Mucosa of rectum (tissue), 2 donors: ENCODE measurements around the gene ALOX12B.
A peak's percentile ranks its signal among the peaks of the same experiment; 100 is the strongest.
"Not testable (repeated sequence)": the region's sequence is repeated elsewhere in the genome, so short reads cannot be mapped to it uniquely, and the experiment has no call there.

Experiments used
- H3K27ac ChIP-seq, 2 donors: one replicate each; pipeline ENCODE4 v1.7.0; 2013; ENCODE audit warnings: inconsistent platforms in 2 of 2, low read depth in 2 of 2, low read length in 2 of 2
- H3K27me3 ChIP-seq, 2 donors: one replicate each; pipeline ENCODE4 v1.7.0; 2013; ENCODE audit warnings: low read length in 2 of 2; ENCODE audit not compliant: control insufficient read depth in 2 of 2, insufficient read depth in 2 of 2
- H3K36me3 ChIP-seq, 2 donors: one replicate each; pipeline ENCODE4 v1.7.0; 2013; ENCODE audit warnings: low read length in 2 of 2; ENCODE audit not compliant: control insufficient read depth in 2 of 2, insufficient read depth in 2 of 2
- H3K4me1 ChIP-seq, 2 donors: one replicate each; pipeline ENCODE4 v1.7.0; 2013; ENCODE audit warnings: low read length in 2 of 2, mild to moderate bottlenecking in 1 of 2; ENCODE audit not compliant: control insufficient read depth in 2 of 2, insufficient read depth in 2 of 2
- H3K4me3 ChIP-seq, 2 donors: one replicate each; pipeline ENCODE4 v1.7.0; 2013; ENCODE audit warnings: low read length in 2 of 2
- H3K9ac ChIP-seq, 2 donors: one replicate each; pipeline ENCODE4 v1.7.0; 2013; ENCODE audit warnings: low read length in 2 of 2, low read depth in 1 of 2, mild to moderate bottlenecking in 1 of 2
- H3K9me3 ChIP-seq, 2 donors: one replicate each; pipeline ENCODE4 v1.7.0; 2013; ENCODE audit warnings: low read length in 2 of 2; ENCODE audit not compliant: control insufficient read depth in 2 of 2
- donor health status: healthy.
- donor health status: Normal muscosa, but diverticular disease.

ALOX12B gene

DNA sequence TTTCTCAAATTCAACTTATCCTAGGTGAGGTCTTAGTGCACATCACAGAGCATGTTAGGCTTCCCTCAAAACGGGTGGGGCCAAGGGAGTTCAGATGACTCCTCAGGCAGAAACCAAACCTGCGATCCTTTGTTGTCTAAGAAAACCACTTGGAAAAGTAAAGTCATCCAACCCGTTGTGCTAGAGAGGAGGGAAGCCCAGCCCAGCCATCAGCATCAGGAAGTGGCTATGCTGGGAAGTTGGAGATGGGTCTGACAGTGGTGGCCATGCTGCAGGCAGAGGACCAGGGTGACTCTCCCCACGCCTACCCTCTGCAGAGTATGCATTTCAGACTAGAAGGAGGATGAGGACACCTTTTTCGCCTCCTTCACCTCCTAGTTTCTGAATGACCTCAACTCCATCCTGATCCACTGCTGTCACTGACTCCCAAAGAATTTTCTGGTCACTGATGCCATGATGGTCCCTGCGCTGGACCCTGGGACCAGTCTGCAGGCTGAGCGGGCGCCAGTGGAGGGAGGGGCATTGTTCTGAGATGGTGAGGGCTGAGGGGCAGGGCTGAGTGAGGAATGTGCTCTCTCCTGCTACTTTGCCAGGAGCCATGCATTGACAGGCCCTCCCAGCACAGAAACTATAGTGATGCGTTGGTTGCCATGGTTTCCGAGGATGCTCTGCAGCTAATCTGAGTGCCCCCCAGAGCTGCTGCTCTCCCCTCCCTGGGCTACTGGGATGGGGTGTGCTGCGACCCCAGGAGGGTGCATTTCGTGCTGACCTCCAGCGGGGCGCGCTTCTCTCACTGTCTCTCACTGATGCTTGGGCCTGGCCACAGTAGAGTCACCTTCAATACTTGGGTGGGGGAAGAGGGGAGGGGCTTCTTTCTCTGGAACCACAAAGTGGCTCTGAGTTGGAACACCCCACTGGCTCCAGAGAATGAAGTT lies 20.4 kb downstream of the ALOX12B start:
- Histone ChIP-seq H3K9me3 (no peaks in the 10 kb centered on the region), H3K4me3 (no peak overlapping the region), H3K9ac (no peak overlapping the region), H3K4me1 (peaks cover 23 to 30% of the 10 kb centered on the region in 2 donors), H3K36me3 (no peaks in the 10 kb centered on the region), H3K27ac (no peak overlapping the region), H3K27me3 (peaks cover 0 to 4% of the 10 kb centered on the region in 2 donors)

DNA sequence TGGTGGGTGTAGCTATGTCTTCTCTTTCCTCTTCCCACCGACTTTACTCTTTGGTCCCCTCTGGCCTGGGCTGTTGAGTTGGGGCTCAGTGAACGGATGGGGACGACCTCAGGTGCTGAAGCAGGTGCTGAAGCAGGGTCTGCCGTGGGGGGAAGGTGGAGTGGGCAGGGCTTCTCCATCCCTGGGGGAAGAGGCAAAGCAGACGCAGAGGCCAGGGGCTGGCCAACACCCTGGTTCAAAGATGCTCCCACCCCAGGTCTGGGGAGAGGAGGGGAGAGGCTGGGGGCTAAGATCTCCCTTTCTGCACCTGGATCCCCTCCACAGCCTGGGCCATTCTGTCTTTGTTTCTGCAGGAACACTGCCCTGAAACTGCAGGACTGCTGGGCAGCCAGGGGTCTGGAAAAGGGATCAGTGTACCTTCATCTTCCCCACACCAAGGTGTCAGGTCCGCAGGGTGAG lies 22.9 kb downstream of the ALOX12B start:
- H3K4me1 ChIP-seq: peaks cover 18 to 28% of the 10 kb centered on the region in 2 donors
- peaks cover 5 to 11% of the 10 kb centered on the region in 2 donors for H3K27me3 ChIP-seq
- no peak overlapping the region for H3K27ac ChIP-seq
- H3K9me3 ChIP-seq: no peaks in the 10 kb centered on the region
- H3K36me3 ChIP-seq: no peaks in the 10 kb centered on the region
- no peak overlapping the region for H3K4me3 ChIP-seq
- H3K9ac ChIP-seq: no peak overlapping the region

DNA sequence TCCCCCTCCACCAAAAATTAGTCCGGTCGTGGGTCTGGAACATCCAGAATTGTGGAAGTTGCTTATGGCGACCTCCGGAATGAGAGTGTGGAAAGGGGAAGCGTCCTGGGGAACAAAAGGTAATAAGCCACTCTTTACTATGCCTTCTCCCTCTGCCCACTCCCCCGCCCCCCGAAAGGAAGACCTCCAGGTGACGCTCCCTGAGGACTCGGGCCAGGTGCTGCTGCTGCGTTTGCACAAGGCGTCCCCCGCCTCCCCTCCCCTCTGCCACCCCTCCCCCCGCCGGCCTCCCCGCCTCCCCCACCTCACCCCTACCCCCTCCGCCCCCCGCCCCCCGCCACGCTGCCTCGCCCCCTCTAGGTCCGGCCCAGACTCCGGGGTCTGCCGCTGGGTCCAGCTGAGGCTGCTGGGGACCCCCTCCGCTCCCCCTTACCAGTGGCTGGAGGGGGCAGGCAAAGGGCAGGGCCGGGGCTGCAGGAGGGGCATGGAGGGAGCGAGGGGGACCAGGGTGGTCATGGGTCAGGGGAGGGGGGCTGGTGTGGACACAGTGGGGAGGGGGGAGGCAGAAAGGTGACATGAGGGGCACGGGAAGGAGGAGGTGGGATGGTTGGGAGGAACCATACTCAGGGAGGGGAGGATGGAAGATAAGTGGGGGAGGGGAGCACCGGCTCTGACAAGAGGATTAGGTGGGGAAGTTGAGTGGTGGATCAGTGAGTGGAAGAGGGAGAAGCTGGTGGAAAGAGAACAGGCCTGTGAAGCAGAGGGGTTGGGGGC lies 23.6 kb downstream of the ALOX12B start:
- Histone ChIP-seq H3K27me3 (peaks cover 12 to 18% of the 10 kb centered on the region in 2 donors), H3K36me3 (no peaks in the 10 kb centered on the region)

DNA sequence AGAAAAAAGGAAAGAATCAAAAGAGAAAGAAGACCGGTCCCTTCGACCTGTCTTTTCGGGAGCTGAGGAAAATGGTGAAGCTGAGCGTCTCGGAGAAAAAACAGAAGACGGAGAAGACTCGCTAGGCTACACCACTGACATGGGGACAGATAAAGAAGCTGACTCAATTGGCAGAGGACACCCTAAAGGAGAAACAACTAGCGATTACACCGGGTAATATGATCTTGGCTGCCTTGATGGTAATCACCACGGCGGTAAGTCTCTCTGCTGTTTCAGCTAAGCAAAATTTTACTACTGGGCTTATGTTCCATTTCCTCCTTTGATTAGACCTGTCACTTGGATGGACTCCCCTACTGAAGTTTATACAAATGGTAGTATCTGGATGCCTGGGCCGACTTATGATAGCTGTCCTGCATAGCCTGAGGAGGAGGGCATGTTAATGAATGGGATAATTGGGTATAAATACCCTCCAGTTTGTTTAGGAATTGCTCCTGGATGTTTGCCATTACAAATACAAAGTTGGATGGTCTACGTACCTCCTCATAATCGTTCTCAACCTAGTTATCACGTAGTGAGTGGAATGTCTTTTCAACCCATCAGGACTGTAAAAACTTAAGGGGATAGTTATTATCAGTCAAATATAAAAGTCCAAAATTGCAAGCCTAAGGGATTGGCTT lies 24.6 kb downstream of the ALOX12B start:
- Histone ChIP-seq H3K36me3 (no peaks in the 10 kb centered on the region), H3K4me1 (peaks cover 7 to 12% of the 10 kb centered on the region in 2 donors), H3K27ac (peak overlapping the region in 1 of 2 donors; percentile 69), H3K9me3 (no peaks in the 10 kb centered on the region), H3K4me3 (peak overlapping the region; percentile 69 to 73), H3K27me3 (peaks cover 18 to 19% of the 10 kb centered on the region in 2 donors), H3K9ac (peak overlapping the region; percentile 38 to 68)

More for the DNA sequence above, 23.6 kb downstream of the ALOX12B start:
- H3K4me1 ChIP-seq: peaks cover 11 to 21% of the 10 kb centered on the region in 2 donors
- no peaks in the 10 kb centered on the region for H3K9me3 ChIP-seq
- no peak overlapping the region for H3K27ac ChIP-seq
- peak overlapping the region; percentile 69 to 73 for H3K4me3 ChIP-seq
- peak overlapping the region in 1 of 2 donors; percentile 68 for H3K9ac ChIP-seq

DNA sequence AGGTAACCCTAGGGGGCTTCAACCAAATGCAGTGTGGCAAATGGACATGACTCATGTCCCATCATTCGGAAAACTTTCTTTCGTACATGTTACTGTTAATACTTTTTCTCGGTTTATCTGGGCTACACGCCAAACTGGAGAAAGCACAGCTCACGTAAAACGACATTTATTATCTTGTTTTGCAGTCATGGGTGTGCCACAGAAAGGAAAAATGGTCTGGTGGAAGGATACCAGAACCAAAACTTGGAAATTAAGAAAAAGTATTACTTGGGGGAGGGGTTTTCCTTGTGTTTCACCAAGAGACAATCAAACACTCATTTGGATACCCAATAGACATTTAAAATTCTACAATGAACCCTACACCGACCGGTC lies 25.1 kb downstream of the ALOX12B start:
- H3K4me1 ChIP-seq: peaks cover 5 to 12% of the 10 kb centered on the region in 2 donors
- peak overlapping the region; percentile 69 to 73 for H3K4me3 ChIP-seq
- peaks cover 19 to 22% of the 10 kb centered on the region in 2 donors for H3K27me3 ChIP-seq
- peak overlapping the region in 1 of 2 donors; percentile 69 for H3K27ac ChIP-seq
- peak overlapping the region; percentile 38 to 68 for H3K9ac ChIP-seq
- no peaks in the 10 kb centered on the region for H3K9me3 ChIP-seq
- no peaks in the 10 kb centered on the region for H3K36me3 ChIP-seq

DNA sequence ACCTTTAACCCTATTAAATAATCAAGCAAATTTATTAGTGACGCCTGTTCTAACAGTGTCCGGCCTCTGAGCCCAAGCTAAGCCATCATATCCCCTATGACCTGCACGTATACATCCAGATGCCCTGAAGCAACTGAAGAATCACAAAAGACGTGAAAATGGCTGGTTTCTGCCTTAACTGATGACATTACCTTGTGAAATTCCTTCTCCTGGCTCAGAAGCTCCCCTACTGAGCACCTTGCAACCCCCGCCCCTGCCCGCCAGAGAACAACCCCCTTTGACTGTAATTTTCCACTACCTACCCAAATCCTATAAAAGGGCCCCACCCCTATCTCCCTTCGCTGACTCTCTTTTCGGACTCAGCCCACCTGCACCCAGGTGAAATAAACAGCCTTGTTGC lies 25.7 kb downstream of the ALOX12B start:
- H3K27me3 ChIP-seq: peaks cover 19 to 28% of the 10 kb centered on the region in 2 donors
- H3K36me3 ChIP-seq, H3K4me1 ChIP-seq, H3K9me3 ChIP-seq, H3K4me3 ChIP-seq, H3K9ac ChIP-seq, H3K27ac ChIP-seq: not testable (repeated sequence)

DNA sequence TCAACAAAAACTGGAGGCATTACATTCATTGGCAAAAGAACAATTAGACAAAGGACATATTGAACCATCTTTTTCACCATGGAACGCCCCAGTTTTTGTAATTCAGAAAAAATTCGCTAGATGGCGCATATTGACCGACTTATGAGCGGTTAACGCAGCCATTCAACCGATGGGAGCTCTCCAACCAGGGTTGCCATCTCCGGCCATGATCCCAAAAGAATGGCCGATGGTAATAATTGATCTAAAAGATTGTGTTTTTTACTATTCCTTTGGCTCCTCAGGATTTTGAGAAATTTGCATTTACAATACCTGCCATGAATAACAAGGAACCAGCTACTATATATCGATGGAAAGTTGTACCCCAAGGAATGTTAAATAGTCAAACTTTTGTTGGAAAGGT lies 27.2 kb downstream of the ALOX12B start:
- H3K9ac ChIP-seq: no peak overlapping the region
- peaks cover 19 to 33% of the 10 kb centered on the region in 2 donors for H3K27me3 ChIP-seq
- H3K27ac ChIP-seq: no peak overlapping the region
- no peak overlapping the region for H3K4me3 ChIP-seq
- H3K9me3 ChIP-seq: no peaks in the 10 kb centered on the region
- peaks cover 9 to 12% of the 10 kb centered on the region in 2 donors for H3K4me1 ChIP-seq
- no peaks in the 10 kb centered on the region for H3K36me3 ChIP-seq

DNA sequence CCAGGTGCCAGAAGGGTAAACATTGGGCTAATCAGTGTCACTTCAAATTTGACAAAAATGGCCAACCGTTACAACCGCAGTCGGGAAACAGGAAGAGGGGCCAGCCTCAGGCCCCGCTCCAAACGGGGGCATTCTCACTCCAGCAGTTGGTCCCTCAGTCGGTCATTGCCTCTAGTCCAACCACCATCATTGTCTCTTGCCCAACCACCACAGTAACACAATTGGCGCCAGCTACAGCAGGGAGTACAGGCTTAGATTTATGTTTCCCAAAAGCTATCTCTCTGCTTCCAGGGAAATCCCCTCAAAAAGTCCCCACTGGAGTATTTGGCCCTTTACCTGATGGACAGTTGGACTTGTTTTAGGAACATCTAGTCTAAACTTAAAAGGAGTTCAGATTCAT lies 28.4 kb downstream of the ALOX12B start:
- Histone ChIP-seq H3K4me3 (no peak overlapping the region), H3K27ac (no peak overlapping the region), H3K9me3 (no peaks in the 10 kb centered on the region), H3K9ac (no peak overlapping the region), H3K27me3 (peaks cover 19 to 33% of the 10 kb centered on the region in 2 donors), H3K36me3 (no peaks in the 10 kb centered on the region), H3K4me1 (peaks cover 6 to 7% of the 10 kb centered on the region in 2 donors)

DNA sequence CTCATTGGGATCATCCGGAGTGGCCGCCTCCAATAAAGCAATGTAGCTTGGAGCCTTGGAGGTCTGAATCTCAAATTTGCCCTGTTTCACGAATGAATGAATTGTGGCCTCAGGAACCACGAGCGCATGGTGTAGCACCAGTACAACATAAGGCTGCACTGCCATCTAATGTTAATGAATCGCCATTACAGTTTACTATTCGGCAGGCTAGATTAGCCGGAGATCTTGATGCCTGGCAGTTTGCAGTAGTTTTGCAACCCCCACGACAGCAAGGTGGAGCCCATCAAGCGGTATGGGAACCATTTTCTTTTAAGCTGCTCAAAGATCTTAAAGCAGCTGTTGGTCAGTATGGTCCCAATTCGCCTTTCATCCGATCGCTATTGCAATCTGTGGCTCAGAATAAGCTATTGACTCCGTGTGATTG lies 29.8 kb downstream of the ALOX12B start:
- peaks cover 19 to 29% of the 10 kb centered on the region in 2 donors for H3K27me3 ChIP-seq
- H3K27ac ChIP-seq: no peak overlapping the region
- no peak overlapping the region for H3K4me3 ChIP-seq
- no peaks in the 10 kb centered on the region for H3K36me3 ChIP-seq
- no peaks in the 10 kb centered on the region for H3K9me3 ChIP-seq
- H3K9ac ChIP-seq: no peak overlapping the region
- H3K4me1 ChIP-seq: peaks cover 6 to 7% of the 10 kb centered on the region in 2 donors
